NK-92 (cell line): ENCODE data around the gene SULT1A2.
"Not testable (repeated sequence)": the region's sequence is repeated elsewhere in the genome, so short reads cannot be mapped to it uniquely, and the experiment has no call there.

Experiments
- DNase-seq: peaks from one replicate; lab custom pipeline; 2025; ENCODE audit not compliant: unreplicated experiment; lab: John Stamatoyannopoulos, UW

Gene SULT1A2

DNA sequence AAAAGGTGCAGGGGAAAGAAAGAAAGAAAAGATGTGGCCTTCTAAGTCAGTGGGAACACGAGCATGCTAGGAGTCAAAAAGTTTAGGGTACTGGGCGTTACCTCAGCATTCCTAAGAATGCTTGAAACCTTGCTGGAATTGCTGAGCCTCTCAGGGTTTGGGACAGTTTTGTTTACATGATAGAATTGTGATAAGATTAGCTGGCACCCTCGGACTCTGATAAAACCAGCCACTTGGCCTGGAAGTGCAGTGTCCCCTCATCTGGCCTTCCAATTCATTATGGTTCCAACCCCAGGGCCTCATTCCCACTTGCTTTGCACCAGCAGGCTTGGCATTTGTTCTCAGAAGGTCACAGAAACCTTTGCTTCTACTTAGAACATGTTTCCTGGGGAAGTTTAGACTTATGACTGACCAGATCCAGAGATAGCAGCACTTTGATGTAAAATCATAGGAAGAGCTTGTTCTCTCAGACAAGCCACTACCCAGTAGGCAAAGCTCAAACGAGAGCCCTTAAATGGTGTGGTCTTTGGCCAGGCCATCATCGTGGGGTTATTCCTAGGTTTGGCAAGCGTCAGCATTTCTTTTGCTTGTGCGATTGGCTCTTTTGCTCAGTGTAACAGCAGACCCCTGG lies 35.2 kb downstream of the SULT1A2 start:
- no peak for DNase-seq

GRCh38 chr16:28558456-28558855 lies 38.4 kb downstream of the SULT1A2 start:
- no peak for DNase-seq

DNA sequence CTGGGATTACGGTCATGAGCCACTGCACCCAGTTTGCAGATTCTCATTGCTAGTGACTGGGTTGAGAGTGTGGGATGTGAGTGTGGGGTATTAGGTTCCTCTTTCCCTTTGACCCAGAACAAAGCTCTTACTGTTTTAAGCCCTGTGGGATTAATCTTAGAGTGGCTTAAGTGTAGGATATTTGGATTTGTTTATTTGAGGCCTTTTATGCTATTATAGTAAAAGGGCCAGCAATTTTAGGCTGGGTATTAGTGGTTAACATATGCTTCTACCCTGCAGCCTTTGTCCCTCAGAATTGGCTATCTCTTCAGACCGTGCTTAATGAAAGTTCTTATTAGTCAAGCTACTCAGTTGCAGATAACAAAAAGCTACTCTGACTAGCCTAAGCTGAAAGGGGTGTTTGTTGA lies 39.9 kb downstream of the SULT1A2 start:
- no peak for DNase-seq

- no peak for DNase-seq
These were observed 41.3 kb downstream of the SULT1A2 start for GRCh38 chr16:28555561-28555960.

GRCh38 chr16:28554634-28555423 lies 42.0 kb downstream of the SULT1A2 start:
- no peak for DNase-seq

- peak; percentile 46 for DNase-seq
These were observed 42.8 kb downstream of the SULT1A2 start, which contains the start of gene SGF29 for GRCh38 chr16:28553776-28554633. Gene SGF29 (plus strand): TSS chr16:28553920. CDS start chr16:28581070, 27,150 bp downstream.

DNA sequence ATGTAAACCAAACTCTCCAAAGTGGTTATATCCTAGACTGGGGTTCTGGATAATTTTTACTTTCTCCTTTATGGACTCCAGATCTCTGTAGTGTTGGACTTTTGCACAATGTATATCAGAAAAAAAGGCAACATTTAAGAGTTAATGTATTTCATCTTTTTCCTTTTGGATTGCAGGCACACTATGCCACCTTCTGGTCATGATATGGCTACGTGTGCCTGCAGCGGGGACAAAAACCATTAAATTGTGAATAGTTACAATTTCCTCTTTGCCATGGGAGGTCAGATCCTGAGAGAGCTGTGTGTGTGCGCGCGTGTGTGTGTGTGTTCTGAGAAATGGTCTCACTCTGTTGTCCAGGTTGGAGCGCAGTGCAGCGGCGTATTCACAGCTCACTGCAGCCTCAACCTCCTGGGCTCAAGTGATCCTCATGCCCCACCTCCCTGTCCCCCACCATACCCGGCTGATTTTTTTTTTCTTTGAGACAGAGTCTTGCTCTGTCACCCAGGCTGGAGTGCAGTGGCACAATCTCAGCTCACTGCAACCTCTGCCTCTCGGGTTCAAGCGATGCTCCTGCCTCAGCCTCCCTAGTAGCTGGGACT lies 47.5 kb downstream of the SULT1A2 start:
- DNase-seq = no peak

DNA sequence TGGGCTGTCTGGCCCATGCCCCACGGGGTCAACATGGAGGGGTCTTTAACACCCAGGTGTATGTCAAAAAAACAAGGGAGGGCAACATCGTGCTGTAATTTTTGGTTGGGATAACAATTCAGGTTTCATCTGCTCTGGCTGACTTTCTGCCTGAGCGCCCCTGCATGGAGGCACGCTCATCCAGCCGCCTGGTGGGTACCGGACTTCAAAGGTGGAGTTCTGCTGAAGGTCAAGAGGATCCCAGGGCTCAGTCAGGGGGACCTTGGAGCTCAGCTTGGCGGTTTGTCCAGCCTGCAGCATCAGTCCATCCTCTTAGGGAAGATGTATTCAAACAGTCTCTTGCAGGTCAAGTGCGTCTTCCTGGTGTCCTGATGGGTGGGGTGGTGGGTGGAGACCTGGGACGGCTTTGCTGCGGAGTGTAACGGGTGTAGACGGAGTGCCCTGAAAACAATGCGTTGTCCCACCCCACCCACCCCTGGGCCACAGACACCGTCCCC lies 48.5 kb downstream of the SULT1A2 start:
- no peak for DNase-seq

GRCh38 chr16:28546626-28547025 lies 50.2 kb downstream of the SULT1A2 start:
- no peak for DNase-seq

DNA sequence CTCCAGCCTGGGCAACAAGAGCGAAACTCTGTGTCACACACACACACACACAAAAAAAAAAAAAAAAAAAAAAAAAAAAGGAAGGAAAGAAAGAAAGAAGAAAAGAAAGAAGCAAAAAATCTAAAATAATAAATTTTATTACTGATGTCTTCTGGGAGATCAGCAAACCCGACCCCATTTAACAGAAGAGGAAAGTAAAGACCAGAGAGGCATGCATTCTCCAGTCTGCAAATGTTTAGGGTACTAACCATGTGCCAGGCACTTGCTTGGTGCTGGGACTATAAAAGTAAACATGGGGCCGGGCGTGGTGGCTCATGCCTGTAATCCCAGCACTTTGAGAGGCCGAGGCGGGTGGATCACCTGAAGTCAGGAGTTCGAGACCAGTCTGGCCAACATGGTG lies 50.9 kb downstream of the SULT1A2 start:
- not testable (repeated sequence) for DNase-seq

- DNase-seq = no peak
These were observed 51.9 kb downstream of the SULT1A2 start for GRCh38 chr16:28544998-28545397.

DNA sequence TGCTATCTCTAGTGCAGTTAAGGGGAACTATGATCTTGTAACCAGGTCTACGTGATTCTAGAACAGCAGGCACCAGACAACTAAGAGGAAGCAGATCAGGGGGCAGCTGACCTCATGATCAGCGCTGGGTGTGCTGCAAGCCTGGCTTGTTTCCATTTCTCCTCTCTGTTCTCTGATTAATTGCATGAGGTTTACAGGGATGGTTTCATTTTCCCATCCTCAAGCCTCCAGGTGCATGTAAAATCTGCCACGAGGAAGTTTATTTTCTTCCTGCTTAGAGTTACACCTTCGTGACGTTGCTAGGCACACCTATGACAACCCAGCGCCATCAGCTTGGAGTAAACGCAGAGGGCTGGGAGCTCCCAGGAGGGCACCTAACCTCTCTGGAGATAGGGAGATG lies 53.8 kb downstream of the SULT1A2 start:
- DNase-seq = no peak

DNA sequence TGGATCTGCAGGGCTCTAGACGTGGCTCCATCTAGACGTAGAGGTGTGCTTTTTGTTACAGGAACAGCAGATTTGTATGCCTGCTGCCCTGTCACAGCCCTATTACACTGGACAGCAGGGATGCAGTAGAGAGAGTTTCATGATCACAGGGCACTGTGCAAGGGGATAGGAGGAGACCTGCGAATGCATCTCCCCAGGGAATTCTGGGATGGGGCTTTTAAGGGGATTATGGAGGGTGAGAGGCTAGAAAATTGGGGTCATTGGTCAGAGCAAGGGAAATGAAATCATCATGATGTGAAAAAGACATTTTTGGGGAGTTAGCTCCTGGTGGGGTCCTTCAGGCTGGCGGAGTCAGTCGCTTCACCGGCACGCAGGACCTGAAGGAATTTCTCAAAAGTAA lies 54.2 kb downstream of the SULT1A2 start:
- DNase-seq = no peak
